ENCODE measurements around the gene CD99L2. TPM values are rescaled to one million over a fixed set of nuclear protein-coding genes. Genes with fewer than 3 reads are reported as not detected.

Gene CD99L2
- total RNA-seq, 1 experiment from 2014 or later: 7.3 TPM

DNA sequence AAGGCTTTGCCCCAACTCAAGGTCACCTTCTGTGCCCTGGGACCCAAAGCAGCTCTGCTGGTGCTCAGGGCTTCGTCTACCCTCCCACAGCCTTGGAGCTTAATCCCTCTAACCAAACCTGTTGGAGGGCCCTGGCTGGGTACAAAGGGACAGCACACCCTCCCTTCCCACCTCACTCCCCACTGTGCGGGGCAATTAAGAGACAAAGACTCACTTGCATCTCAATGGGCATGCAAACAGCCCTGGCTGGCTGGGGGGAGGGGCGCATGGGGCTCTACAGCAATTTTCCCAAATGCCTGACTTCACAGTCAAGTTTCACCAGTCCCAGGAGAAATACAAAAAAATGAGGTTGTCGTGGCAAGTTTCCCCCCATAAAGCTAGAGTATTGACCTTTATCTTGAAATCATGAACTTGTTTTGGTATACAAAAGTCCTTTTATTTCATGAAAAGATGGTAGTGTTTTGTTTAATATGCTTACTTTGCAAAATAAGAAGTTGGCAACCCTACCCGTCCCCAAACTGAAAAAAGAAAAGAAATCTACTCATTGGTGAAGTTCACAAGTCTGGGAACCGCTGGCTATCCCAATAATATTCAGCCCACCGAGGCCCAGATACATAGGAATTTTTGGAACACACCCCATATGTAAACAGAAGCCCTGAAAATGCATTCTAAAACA, 4.1 kb upstream of the CD99L2 start:
- Histone ChIP-seq H3K23ac (ENCODE audit: insufficient read length, low read depth, low read length) (no peak overlapping the region), H3K18ac (ENCODE audit: insufficient read length, low read depth, low read length) (peak overlapping the region; percentile 88), H2BK12ac (ENCODE audit: insufficient read length, low read depth, low read length) (peak overlapping the region; percentile 84), H3K79me2 (ENCODE audit: insufficient read depth, low read length) (no peaks in the 10 kb centered on the region), H3T11ph (ENCODE audit: low read length) (peak overlapping the region; percentile 68), H3K4ac (ENCODE audit: low read depth, low read length) (peak overlapping the region; percentile 19; the same call in 1 of the 2 replicates), H2BK15ac (ENCODE audit: low read depth, low read length) (no peak overlapping the region), H2AK5ac (ENCODE audit: insufficient read length, low read length) (peak overlapping the region; percentile 43), H4K20me1 (ENCODE audit: control insufficient read depth, insufficient read depth, insufficient read length) (no peaks in the 10 kb centered on the region), H3K4me1 (ENCODE audit: insufficient read depth, low read length) (peaks cover 19% of the 10 kb centered on the region; the same call in 1 of the 2 replicates), H2BK20ac (ENCODE audit: low read depth, low read length, poor library complexity, severe bottlenecking) (no peak overlapping the region), H3K14ac (ENCODE audit: insufficient read depth, low read length) (peak overlapping the region; percentile 85), H3K23me2 (ENCODE audit: insufficient read length, low read depth, low read length, poor library complexity, severe bottlenecking) (peaks cover 18% of the 10 kb centered on the region), H4K8ac (replicated peaks; ENCODE audit: insufficient read length, low read depth, low read length) (no peak overlapping the region), H3K79me1 (ENCODE audit: insufficient read depth, low read depth, low read length, poor library complexity, severe bottlenecking) (no peaks in the 10 kb centered on the region), H3K4me2 (ENCODE audit: insufficient read depth, insufficient read length, low read length) (peak overlapping the region; percentile 80), H3K27me3 (ENCODE audit: insufficient read depth, low read length) (no peaks in the 10 kb centered on the region; the same call in 1 of the 2 replicates), H2AFZ (ENCODE audit: low read length) (no peak overlapping the region), H2BK5ac (ENCODE audit: insufficient read length, low read length) (peak overlapping the region; percentile 85), H3K56ac (ENCODE audit: insufficient read length, low read depth, low read length) (no peak overlapping the region), H3K9me3 (ENCODE audit: control insufficient read depth, low read depth, low read length) (no peaks in the 10 kb centered on the region), H4K5ac (ENCODE audit: insufficient read length, low read depth, low read length) (peak overlapping the region; percentile 76), H3K9ac (ENCODE audit: extremely low read depth, insufficient read length, low read length) (peak overlapping the region; percentile 52), H3K27ac (ENCODE audit: insufficient read length, low read depth, low read length) (peak overlapping the region; percentile 97), H2BK120ac (ENCODE audit: low read depth, low read length, poor library complexity, severe bottlenecking) (peak overlapping the region; percentile 87), H4K91ac (ENCODE audit: insufficient read length, low read depth, low read length) (peak overlapping the region; percentile 62)
- no CpG with 5 or more reads among the region's 7 CpGs for WGBS (ENCODE audit: extremely low coverage, insufficient read length, low lambda C conversion rate)
- DNase-seq: peak; percentile 96
- peaks cover 14% of the 10 kb centered on the region for H3K27me3 Mint-ChIP-seq (ENCODE audit: low read depth)
- H3K9me3 Mint-ChIP-seq: peaks cover 56 to 68% of the 10 kb centered on the region in 2 experiments
- H3K4me3 Mint-ChIP-seq: peak overlapping the region; percentile 60 to 71
- H3K36me3 Mint-ChIP-seq (ENCODE audit: insufficient read depth in 1 of 3, low read depth in 3 of 3): peaks cover 4 to 5% (median 4%) of the 10 kb centered on the region in 3 experiments; a peak in 6 of 7 replicates
- peaks cover 43 to 52% of the 10 kb centered on the region in 2 experiments for H3K4me1 Mint-ChIP-seq
- TF ChIP-seq, protein P1, sequence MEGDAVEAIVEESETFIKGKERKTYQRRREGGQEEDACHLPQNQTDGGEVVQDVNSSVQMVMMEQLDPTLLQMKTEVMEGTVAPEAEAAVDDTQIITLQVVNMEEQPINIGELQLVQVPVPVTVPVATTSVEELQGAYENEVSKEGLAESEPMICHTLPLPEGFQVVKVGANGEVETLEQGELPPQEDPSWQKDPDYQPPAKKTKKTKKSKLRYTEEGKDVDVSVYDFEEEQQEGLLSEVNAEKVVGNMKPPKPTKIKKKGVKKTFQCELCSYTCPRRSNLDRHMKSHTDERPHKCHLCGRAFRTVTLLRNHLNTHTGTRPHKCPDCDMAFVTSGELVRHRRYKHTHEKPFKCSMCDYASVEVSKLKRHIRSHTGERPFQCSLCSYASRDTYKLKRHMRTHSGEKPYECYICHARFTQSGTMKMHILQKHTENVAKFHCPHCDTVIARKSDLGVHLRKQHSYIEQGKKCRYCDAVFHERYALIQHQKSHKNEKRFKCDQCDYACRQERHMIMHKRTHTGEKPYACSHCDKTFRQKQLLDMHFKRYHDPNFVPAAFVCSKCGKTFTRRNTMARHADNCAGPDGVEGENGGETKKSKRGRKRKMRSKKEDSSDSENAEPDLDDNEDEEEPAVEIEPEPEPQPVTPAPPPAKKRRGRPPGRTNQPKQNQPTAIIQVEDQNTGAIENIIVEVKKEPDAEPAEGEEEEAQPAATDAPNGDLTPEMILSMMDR (conservative IDR thresholded peaks at IDR 0.05): no peak
- peak overlapping the region; percentile 99 for H3K27ac Mint-ChIP-seq
